GM18498 (cell line): ENCODE results near the gene TEX12.
"Not testable (repeated sequence)": the region's sequence is repeated elsewhere in the genome, so short reads cannot be mapped to it uniquely, and the experiment has no call there.

Experiments
- ATAC-seq: cut with Tn5 transposase; IDR thresholded peaks from one replicate; pipeline ENCODE4 v1.9.1; 2021; ENCODE audit warnings: mild to moderate bottlenecking, moderate library complexity; ENCODE audit not compliant: unreplicated experiment

Gene TEX12

GRCh38 chr11:112167145-112167544 is at the start of gene TEX12:
TEX12 (plus strand) TSS chr11:112167372; CDS start chr11:112169269, 1,897 bp downstream.
- ATAC-seq = no peak

DNA sequence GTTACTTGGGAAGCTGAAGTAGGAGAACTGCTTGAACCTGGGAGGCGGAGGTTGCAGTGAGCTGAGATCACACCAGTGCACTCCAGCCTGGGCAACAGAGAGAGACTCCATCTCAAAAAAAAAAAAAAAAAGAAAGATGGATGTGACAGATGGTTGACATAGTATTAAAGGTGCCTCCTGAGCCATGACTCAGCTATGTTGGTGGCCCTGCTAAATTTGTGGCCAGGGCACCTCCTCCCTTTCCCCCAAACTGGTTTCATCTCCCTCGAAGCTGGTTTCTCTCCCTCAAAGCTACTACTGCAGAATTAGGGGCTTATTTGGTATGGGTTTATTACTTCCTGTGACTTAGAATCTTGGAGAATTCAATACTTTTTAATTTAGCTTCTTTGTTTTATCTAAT is 49.0 kb upstream of the TEX12 start:
- no peak for ATAC-seq

- no peak for ATAC-seq
These were observed 45.1 kb upstream of the TEX12 start for GRCh38 chr11:112121981-112122615.

- ATAC-seq = no peak
These were observed 44.0 kb upstream of the TEX12 start for GRCh38 chr11:112123129-112123528.

GRCh38 chr11:112127056-112127455 is 40.1 kb upstream of the TEX12 start:
- ATAC-seq = no peak

- ATAC-seq = no peak
These were observed 38.6 kb upstream of the TEX12 start for GRCh38 chr11:112128483-112129121.

DNA sequence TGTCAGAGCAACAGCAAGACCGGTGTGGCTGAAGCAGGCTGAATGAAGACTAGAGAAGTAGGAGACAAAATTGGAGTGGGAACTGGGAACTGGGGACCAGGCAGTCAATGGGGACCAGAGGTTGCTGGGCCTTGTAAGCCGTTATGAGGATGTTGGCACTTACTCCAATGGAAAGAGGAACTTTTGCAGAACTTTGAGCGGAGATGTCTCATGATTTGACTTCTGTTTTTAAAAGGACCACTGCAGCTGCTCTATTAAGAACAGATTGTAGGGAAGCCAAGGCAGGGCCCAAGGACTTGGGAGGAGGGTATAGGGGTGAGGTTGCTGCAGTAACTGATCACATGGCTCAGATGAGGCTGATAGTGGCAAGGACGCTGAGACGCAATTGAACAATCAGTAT is 37.5 kb upstream of the TEX12 start:
- ATAC-seq = no peak

DNA sequence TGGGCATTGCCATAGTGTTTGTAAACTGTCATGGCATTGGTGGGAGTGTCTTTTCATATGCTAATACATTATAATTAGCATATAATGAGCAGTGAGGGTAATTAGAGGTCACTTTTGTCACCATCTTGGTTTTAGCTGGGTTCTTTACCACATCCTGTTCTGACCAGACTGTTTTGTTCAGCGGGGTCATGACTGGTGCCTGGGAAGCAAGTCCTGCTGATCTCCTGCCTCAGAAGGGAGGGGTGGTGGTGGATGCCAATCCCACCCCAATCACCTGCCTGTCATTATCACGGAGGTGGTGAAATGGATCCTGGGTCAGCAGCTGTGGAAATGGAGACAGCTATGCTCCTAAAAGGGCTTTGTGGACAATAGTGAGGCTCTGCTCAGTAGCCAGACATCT is 34.4 kb upstream of the TEX12 start:
- ATAC-seq = no peak

DNA sequence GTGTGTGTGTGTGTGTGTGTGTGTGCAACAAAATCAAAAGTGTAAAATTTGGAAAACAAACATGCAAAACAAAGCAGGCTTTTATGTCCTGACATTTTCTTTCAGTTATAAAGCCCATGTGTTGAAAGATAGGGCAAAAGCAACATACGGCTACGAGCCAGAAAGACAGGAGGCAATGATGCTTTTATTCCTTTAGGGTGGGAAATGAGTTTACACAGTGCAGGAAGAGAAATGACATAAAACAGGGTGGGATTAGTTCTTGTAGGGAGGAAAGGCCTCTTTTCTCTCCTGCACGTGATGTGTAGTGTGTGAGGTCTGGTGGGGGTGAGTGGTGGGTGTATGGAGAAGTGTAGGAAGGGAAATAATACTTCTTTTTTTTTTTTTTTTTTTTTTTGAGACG is 32.7 kb upstream of the TEX12 start:
- ATAC-seq = no peak

- ATAC-seq = no peak
These were observed 23.6 kb upstream of the TEX12 start for GRCh38 chr11:112143597-112143996.

GRCh38 chr11:112150517-112150916 is 16.7 kb upstream of the TEX12 start:
- no peak for ATAC-seq

- ATAC-seq = no peak
These were observed 10.8 kb upstream of the TEX12 start for GRCh38 chr11:112156153-112156955.

DNA sequence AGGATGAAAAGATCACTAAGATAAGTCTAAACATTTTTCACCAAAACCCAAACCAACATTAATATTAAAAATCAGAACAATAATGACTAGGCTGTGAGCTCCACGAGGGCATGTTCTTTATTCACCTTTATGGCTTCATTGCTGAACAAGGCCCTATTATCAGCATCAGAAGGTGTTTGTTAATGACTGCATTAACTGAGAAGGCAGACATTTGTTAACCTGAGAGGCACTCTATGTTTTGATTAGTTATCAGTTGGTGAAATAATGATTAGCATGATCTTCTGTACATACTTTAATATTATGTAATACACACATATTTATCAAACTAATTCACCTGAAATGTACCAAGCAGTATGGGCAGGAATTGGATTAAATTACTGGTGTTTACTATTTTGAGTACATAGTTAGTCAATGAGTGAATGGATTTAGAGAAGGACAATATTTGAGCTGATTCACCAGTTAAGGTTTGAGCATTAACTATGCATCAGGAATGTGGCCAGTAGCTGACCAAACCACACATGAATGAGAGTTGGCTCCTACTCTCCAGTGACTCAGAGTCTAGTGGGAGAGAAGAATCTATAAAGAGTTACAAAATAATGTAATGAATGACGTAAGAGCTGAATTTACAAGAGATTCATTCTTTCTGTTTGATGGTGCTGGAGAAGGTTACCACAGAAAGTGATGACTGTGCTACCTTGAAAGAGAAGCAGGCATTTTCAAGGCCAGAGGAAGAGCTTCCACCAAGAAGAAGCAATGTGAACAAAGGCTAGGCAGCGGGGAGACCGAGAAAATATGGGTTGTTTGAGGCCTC is 10.0 kb upstream of the TEX12 start:
- no peak for ATAC-seq

- no peak for ATAC-seq
These were observed 7.8 kb upstream of the TEX12 start for GRCh38 chr11:112159098-112160065.

GRCh38 chr11:112160091-112160848 is 6.9 kb upstream of the TEX12 start:
- no peak for ATAC-seq

GRCh38 chr11:112161012-112161411 is 6.2 kb upstream of the TEX12 start:
- ATAC-seq = no peak

DNA sequence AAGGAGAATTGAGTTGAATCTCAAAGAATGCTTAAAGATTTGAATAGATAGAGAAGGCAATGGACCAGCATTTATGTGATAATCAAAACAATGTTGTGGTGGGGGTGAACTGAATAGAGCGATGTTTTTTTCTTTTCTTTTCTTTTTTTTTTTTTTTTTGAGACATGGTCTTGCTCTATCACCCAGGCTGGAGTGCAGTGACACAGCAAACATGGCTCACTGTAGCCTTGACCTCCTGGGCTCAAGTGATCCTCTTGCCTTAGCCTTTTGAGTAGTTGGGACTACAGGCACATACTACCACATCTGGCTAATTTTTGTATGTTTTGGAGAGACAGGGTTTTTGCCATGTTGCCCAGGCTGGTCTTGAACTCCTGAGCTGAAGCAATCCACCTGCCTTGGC is 5.0 kb upstream of the TEX12 start:
- not testable (repeated sequence) for ATAC-seq

GRCh38 chr11:112162761-112163546 is 4.2 kb upstream of the TEX12 start:
- no peak for ATAC-seq
